AG04449 (cell line): ENCODE results near the gene ITPR1.

ENCODE experiments used
- CTCF ChIA-PET: fragments of 350-600 bp; formaldehyde crosslinking; extraction: SDS; loops from one replicate; lab custom pipeline; 2021; ENCODE audit warnings: antibody characterized with exemption; lab: Yijun Ruan, JAX
- POLR2A ChIA-PET: fragments of 400-600, 350-600 bp; formaldehyde crosslinking; extraction: SDS; loops from one replicate; lab custom pipeline; 2020; ENCODE audit warnings: antibody characterized with exemption, inconsistent platforms; lab: Yijun Ruan, JAX
- DNase-seq: peaks from one replicate; pipeline ENCODE4 v3.0.0-alpha.2; 2010; ENCODE audit warnings: low read depth, low spot score
- H3K4me3 ChIP-seq: 2 replicates; pipeline ENCODE4 v1.5.1; 2011; ENCODE audit warnings: low read depth, mild to moderate bottlenecking, control low read depth, low read length
- CTCF ChIP-seq: IDR thresholded peaks from one replicate; pipeline ENCODE4 v1.5.1; 2011; ENCODE audit warnings: mild to moderate bottlenecking, moderate library complexity, low read length, control low read depth, inconsistent platforms; ENCODE audit not compliant: insufficient read depth; ENCODE audit errors: missing control alignments

ITPR1 gene

GRCh38 chr3:4606911-4607310, 113.8 kb downstream of the ITPR1 start:
- no peak for DNase-seq
- POLR2A ChIA-PET: no interaction called here
- no peak overlapping the region for H3K4me3 ChIP-seq
- CTCF ChIA-PET: no interaction called here
- TF ChIP-seq CTCF: no peak

- ChIA-PET CTCF (no interaction called here), POLR2A (no interaction called here)
- no peak overlapping the region for H3K4me3 ChIP-seq
- no peak for TF ChIP-seq CTCF
- DNase-seq: no peak
Observed at GRCh38 chr3:4613366-4613765, 120.2 kb downstream of the ITPR1 start.

- no peak for DNase-seq
- no peak overlapping the region for H3K4me3 ChIP-seq
- POLR2A ChIA-PET: no interaction called here
- TF ChIP-seq CTCF: no peak
- CTCF ChIA-PET: interaction anchor here (1.0 to 1.1 kb wide), 2 partner anchors 13 to 263 kb away, joined by 3 to 4 read pairs; no protein-coding TSS in a partner anchor
Observed at GRCh38 chr3:4614070-4614469, 120.9 kb downstream of the ITPR1 start.

- ChIA-PET CTCF (interaction anchor here (1.0 kb wide), 1 partner anchor 19 kb away, joined by 5 read pairs; no protein-coding TSS in a partner anchor), POLR2A (no interaction called here)
- TF ChIP-seq CTCF: no peak
- no peak for DNase-seq
- no peak overlapping the region for H3K4me3 ChIP-seq
Observed at GRCh38 chr3:4614927-4615326, 121.8 kb downstream of the ITPR1 start.

- DNase-seq: no peak
- CTCF ChIA-PET: interaction anchor here (1.0 kb wide), 1 partner anchor 18 kb away, joined by 5 read pairs; no protein-coding TSS in a partner anchor
Observed at GRCh38 chr3:4615750-4616149, 122.6 kb downstream of the ITPR1 start.

More at GRCh38 chr3:4615750-4616149, 122.6 kb downstream of the ITPR1 start:
- H3K4me3 ChIP-seq: no peak overlapping the region
- POLR2A ChIA-PET: no interaction called here
- TF ChIP-seq CTCF: no peak
